GM19035 (cell line): ENCODE measurements around the gene HNF1A.
A peak's percentile ranks its signal among the peaks of the same experiment; 100 is the strongest.

Source experiments
- ATAC-seq: cut with Tn5 transposase; IDR thresholded peaks from one replicate; pipeline ENCODE4 v1.9.1; 2021; ENCODE audit not compliant: unreplicated experiment

The HNF1A gene

GRCh38 chr12:121009741-121010140, 31.4 kb downstream of the HNF1A start:
- no peak for ATAC-seq

GRCh38 chr12:121010860-121011259, 32.5 kb downstream of the HNF1A start:
- ATAC-seq, result no peak

DNA sequence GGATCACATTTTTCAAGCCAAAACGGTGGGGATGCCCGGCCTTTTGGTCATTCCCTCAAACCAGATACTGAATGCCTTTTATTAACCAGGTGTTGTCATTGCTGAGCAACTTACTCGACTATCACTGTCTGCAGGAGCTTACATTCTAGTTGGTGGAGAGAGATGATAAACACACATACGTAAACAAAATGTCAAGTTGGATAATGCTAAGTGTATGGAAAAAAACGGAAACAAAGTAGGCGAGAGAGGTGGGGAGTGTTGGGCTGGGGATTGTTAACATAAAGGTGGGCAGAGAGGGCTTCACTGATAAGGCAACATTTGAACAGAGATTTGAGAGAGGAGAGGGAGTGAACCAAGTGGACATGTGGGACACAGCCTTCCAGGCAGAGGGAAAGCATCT, 33.5 kb downstream of the HNF1A start:
- ATAC-seq, result no peak

GRCh38 chr12:121013715-121014114, 35.4 kb downstream of the HNF1A start:
- no peak for ATAC-seq

- peak; percentile 91 for ATAC-seq
These were observed 37.8 kb downstream of the HNF1A start, which contains the start of gene C12orf43 for GRCh38 chr12:121015825-121016766. C12orf43 (minus strand) TSS chr12:121016487; CDS start chr12:121016474, 13 bp downstream.

DNA sequence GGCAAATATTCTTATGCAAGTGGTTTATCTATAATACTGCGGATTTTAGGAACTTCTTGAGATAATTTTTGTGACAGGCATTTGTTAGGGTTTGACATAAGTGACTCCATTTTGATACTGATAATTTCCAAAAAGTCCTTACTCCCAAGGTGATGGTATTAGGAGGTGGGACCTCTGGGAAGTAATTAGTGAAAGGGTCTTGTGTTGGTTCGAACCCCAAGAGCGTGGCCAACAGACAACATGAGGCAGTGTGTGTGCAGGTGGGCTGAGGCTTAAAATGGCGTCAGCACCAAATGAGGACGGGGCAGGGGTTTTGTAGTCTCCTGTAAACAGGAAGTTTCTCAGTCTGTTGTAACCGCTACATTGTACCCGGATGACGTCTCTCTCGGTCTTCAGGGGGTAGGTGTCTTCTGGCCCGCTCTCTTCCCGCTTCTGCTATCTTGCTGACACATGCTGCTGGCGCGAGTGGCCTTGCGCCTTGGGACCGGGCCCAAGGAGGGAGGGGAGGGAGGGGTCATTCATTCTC, 39.7 kb downstream of the HNF1A start:
- no peak for ATAC-seq

DNA sequence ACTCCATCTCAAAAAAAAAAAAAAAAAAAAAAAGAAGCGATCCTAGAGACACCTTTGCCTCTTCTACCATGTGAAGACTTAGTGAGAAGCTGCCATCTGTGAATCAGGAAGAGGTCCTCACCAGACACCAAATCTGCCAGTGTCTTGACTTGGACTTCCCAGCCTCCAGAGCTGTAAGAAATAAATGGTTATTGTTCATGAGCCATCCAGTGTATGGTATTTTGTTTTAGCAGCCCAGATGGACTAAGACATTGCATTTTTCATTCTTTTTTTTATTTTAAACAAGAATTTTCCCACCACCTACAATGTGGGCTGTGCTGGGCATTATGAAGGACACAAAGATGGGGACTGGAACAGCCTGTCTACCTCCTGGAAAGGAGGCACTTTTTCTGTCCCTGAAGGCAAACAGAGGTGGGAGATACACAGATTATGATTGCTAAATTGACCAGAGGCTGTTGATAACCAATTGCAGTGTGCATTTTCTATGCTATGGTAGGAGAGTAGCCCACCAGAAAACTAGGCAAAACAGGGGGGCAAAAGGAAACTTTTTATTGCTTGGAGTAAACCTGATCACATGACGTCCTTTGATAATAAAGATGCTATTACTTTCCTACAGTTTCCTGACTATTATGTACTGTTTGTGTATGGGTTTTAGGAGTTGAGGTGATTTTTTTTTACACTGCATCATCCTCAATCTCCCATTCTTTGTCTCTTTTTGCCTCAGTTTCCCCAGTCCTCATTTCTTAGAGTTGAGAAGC, 40.7 kb downstream of the HNF1A start:
- ATAC-seq, result no peak

GRCh38 chr12:121021754-121022153, 43.4 kb downstream of the HNF1A start:
- no peak for ATAC-seq

DNA sequence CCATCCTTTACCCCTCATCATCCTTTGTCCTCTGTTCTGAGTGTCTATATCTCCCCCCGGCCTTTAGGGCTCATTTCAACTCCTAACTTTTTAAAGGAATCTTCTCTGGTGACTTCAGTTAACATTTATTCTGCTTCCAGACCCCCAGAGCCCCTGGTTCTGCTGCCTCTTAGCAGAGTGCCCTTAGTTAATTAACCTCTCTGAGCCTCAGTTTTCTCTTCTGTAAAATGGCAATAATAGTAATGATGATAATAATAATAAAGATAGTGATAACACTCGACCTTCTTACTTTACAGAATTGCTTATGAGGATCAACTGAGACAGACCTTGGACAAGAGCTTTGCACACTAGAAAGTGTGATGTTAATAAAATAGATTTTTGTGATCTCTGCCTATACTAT, 44.4 kb downstream of the HNF1A start:
- no peak for ATAC-seq

GRCh38 chr12:121023799-121024198, 45.5 kb downstream of the HNF1A start:
- no peak for ATAC-seq

DNA sequence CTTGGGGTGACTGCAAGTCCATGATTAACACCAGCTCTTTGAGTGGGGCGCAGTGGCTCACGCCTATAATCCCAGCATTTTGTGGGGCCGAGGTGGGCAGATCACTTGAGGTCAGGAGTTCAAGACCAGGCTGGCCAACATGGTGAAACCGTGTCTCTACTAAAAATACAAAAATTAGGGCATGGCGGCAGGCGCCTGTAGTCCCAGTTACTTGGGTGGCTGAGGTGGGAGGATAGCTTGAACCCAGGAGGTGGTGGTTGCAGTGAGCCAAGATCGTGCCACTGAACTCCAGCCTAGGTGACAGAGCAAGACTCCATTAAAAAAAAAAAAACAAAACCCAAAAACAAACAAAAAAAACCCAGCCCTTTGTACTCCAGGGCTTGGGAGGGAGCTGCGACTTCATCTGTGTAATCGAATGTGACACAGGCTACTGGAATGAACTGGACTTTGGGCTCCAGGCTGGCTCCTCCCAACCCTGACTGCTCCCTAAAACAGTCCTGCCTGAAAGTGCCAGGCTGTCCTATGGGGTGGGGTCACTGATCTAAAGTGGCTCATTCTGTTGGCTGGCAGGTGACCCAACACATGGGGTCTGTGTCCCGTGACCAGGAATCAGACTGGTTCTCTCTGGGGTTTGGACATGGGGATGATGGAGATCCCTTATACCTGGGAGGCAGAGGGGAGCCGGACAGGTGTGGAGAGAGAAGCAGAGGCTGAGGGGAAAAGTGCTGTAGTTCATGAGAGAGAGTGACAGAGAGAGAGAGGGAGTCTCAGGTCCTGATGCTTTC, 47.3 kb downstream of the HNF1A start:
- ATAC-seq, result no peak

GRCh38 chr12:121026274-121027045, 48.1 kb downstream of the HNF1A start:
- no peak for ATAC-seq

- ATAC-seq, result no peak
These were observed 52.4 kb downstream of the HNF1A start for GRCh38 chr12:121030576-121031212.

- no peak for ATAC-seq
These were observed 55.4 kb downstream of the HNF1A start for GRCh38 chr12:121033625-121034349.

DNA sequence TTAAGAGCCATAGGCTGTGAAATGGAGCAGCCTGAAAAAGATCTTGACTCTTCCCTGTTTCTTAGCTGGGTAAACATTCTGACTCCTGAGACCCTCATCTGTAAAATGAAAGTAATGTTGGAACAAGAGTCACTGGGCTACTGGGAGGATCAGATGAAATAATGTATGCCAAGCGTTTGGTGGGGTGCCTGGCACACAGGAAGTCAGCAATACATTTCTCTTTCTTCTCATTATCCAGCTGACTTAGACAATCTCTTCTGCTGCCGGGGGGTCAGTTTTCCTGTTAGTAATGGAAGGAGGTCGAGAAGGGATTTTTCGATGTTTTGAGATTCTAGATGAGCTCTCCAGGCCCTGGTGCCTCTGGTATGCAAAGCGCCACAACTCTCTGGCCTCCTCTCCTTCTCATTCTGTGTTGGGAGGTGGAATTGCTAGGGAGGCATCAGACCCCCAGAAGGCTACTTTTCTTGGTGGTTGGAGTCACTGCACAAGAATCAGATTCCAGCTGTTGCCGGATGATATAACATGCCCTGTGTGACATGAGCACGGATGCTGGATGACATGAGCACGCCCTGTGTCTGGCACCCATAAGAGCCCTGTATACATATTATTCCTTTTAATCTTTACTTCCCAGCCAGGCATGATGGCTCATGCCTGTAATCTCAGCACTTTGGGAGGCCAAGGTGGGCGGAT, 56.4 kb downstream of the HNF1A start:
- no peak for ATAC-seq

DNA sequence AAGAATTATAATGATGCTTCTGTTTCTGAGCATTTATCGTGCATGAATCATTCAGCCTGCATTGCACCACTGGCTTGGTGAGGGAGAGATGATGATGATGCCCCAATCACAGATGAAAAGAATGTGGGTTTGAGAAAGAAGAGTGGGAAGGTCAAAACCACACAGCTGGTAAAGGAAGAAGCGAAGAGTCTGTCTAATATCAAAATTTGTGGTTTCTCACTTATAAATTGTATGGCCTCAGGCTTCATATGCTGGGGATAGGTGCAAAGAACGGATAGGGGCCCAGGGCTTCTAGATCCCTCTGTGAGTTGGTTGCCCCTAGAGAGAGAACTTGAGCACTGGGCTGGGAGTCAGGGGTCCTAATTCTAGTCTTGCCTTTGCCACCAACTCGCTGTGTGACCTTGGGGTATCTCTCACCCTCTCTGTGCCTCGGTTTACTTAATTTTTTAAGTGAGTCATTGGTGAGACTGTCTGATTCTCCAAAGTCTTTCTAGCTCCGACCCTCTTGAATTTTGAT, 58.5 kb downstream of the HNF1A start:
- ATAC-seq, result no peak

DNA sequence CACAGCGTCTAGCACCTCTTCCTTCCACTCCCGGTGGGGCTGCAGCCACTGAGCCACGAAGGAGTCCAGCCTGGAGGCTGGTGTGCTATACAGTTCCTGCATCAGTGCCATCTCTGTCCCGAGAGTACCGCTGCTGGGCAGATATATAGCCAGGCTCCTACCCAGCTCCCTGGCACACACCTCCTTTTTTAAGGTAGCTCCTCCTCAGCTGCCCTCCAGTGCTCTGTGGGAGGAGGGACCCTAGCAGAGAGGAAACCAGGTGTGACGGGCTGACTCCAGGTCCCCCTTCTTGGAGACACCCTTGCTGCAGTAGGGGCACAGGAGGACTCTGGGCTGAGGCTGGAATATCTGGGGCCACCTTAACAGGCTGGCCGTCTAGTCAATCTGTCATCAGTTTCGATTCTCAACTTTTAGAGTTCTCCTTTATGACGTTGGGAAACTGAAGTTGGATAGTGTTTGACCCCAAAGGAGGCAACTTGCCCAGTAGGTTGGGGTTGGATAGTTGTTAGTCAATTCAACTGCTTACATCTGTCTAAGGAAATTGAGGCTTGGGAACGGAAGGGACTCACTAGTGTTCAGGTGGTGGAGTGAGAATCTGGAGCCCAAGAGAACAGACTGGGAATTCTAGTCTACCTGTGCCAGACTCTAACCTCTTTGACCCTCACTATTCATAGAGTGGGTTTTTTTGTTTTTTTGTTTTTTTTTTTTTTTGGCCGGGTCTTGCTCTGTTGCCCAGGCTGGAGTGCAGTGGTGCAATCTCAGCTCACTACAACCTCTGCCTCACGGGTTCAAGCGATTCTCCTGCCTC, 60.7 kb downstream of the HNF1A start, which contains the start of gene OASL:
TSS of gene OASL (minus strand) at position 386 of the 808 bp plus-strand sequence. CDS start at position 111, 275 bp downstream.
- peak; percentile 75 for ATAC-seq
